Measurements from ENCODE around the gene CSPG4. TPM values are rescaled to one million over a fixed set of nuclear protein-coding genes. Genes with fewer than 3 reads are reported as not detected.

The CSPG4 gene
- total and polyA plus RNA-seq, 2 of the 13 experiments (the other 11 are each of a cell fraction or from before 2014, with no cell fraction given) = 0.01 to 0.04 TPM

DNA sequence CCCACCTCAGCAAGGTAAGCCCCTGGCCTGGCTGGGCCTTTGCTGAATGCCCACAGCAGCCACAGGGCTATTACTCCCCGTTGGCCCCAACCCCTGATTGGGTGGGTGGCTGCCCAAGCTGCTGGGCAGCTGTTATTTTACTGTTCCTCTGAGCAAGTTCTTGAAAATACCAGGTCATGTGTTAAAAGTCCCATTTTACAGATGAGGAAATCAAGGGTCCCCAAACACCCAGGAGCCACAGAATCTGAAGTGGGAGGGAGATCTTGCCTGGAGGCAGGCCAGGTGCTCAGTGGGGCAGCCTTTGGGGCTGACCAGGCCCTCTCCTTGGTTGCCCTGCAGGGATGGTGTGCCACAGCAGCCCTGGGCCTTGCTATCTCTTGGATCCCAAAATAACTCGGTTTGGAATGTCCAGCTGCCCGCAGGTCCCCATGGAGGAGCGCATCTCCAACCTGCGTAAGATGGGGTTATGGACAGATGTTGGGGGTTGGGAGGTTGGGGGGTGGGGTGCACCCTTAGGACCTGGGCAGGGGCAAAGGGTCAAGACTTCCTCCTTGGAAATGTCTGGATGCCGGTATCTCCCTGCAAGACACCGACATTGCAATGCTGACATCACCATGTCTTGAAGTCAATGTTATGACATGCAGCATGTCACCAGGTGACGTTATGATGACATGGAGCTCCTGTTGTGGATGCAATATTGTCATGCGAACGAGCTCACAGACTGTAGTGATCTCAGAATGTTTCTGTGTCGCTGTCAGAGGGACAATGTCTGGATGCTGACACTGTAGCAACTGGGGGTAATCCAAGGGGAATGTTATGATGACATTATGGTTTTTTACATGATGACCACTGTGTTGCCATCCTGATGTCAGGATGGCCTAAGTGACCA lies 13.3 kb upstream of the CSPG4 start:
- intact Hi-C loops (cut with micrococcal nuclease; ENCODE audit: unreplicated experiment) = loop anchor here (10.0 kb wide), 1 partner anchor 199 kb away; no protein-coding TSS in a partner anchor
- BruUV-seq (replicated peaks) = no TSS peak
- Histone ChIP-seq H3K4me3 (replicated peaks in 1 of 3; ENCODE audit: insufficient read depth in 1 of 3, low read depth in 2 of 3, low read length in 3 of 3) (no peak overlapping the region), H4K20me1 (ENCODE audit: insufficient read depth, low read length) (no peaks in the 10 kb centered on the region), H3K27ac (ENCODE audit: extremely low read length, insufficient read depth, low read length) (no peak overlapping the region), H3K79me2 (ENCODE audit: insufficient read depth, low read length) (no peaks in the 10 kb centered on the region), H3K4me1 (ENCODE audit: insufficient read depth, low read length) (peaks cover 22% of the 10 kb centered on the region), H3K27me3 (ENCODE audit: control insufficient read depth in 1 of 2, insufficient read depth in 2 of 2, low read length in 2 of 2) (peaks cover 0 to 6% of the 10 kb centered on the region in 2 experiments; a peak in 2 of 5 replicates), H3K9me3 (ENCODE audit: low read length) (no peaks in the 10 kb centered on the region), H3K36me3 (replicated peaks in 1 of 2; ENCODE audit: control insufficient read depth in 1 of 2, insufficient read depth in 2 of 2, low read length in 2 of 2) (no peaks in the 10 kb centered on the region), H2AFZ (ENCODE audit: low read length) (no peak overlapping the region), H3K4me2 (ENCODE audit: low read depth, low read length) (no peak overlapping the region), H3K9ac (ENCODE audit: insufficient read depth, low read depth, low read length) (no peak overlapping the region)
- in situ Hi-C loops (cut with HindIII; ENCODE audit: extremely low pct_ligation_motif_present, low pct_unique_long_range_greater_than_20kb) = loop anchor here (10.0 kb wide), 2 partner anchors 79 to 199 kb away; no protein-coding TSS in a partner anchor
- TF ChIP-seq, protein P1, sequence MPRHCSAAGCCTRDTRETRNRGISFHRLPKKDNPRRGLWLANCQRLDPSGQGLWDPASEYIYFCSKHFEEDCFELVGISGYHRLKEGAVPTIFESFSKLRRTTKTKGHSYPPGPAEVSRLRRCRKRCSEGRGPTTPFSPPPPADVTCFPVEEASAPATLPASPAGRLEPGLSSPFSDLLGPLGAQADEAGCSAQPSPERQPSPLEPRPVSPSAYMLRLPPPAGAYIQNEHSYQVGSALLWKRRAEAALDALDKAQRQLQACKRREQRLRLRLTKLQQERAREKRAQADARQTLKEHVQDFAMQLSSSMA (CRISPR knock-in tag; IDR thresholded peaks at IDR 0.05) = no peak
- TF ChIP-seq ARNTL (CRISPR knock-in tag; IDR thresholded peaks at IDR 0.05) (no peak), RBAK (CRISPR knock-in tag; IDR thresholded peaks at IDR 0.05) (no peak), GATAD1 (CRISPR knock-in tag; IDR thresholded peaks at IDR 0.05) (no peak), CREB1 (IDR thresholded peaks at IDR 0.05) (peak; percentile 71), CREB1 (CRISPR knock-in tag; IDR thresholded peaks at IDR 0.05) (no peak), RARG (CRISPR knock-in tag; IDR thresholded peaks at IDR 0.05; ENCODE audit: low read depth) (no peak), EED (CRISPR knock-in tag; IDR thresholded peaks at IDR 0.05) (no peak), ATF7 (IDR thresholded peaks at IDR 0.05) (0 out of 2 replicates have a peak, but pooled peaks have one; percentile 4), ATF7 (CRISPR knock-in tag; IDR thresholded peaks at IDR 0.05) (no peak)
- TF ChIP-seq, protein P2, sequence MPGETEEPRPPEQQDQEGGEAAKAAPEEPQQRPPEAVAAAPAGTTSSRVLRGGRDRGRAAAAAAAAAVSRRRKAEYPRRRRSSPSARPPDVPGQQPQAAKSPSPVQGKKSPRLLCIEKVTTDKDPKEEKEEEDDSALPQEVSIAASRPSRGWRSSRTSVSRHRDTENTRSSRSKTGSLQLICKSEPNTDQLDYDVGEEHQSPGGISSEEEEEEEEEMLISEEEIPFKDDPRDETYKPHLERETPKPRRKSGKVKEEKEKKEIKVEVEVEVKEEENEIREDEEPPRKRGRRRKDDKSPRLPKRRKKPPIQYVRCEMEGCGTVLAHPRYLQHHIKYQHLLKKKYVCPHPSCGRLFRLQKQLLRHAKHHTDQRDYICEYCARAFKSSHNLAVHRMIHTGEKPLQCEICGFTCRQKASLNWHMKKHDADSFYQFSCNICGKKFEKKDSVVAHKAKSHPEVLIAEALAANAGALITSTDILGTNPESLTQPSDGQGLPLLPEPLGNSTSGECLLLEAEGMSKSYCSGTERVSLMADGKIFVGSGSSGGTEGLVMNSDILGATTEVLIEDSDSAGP (CRISPR knock-in tag; IDR thresholded peaks at IDR 0.05; ENCODE audit: borderline replicate concordance) = no peak
- ATAC-seq (no peak), FAIRE-seq (no peak), DNase-seq (ENCODE audit: low spot score) (no peak)
- POLR2A ChIA-PET = no interaction called here
- CTCF ChIA-PET (ENCODE audit: low intra/inter-chr PET ratio, low total read pairs) = no interaction called here
- 53% methylated on average over 4 of the region's 11 CpGs for WGBS (ENCODE audit: low lambda C conversion rate)

Measured in HepG2 (cell line).